A673 (cell line): ENCODE measurements around the gene ZGRF1.

Experiments used
- CTCF ChIP-seq: fragments of 300-800, 200-600 bp; sonication (generic); conservative IDR thresholded peaks from 2 replicates; pipeline ENCODE4 v1.5.1; 2017; ENCODE audit warnings: low read depth, mild to moderate bottlenecking, antibody characterized with exemption, low read length, moderate library complexity, mixed read lengths
- EZH2 ChIP-seq: fragments of 200-600 bp; sonication (generic); IDR thresholded peaks from 2 replicates; pipeline ENCODE4 v1.6.1; 2017; ENCODE audit warnings: borderline replicate concordance, low read depth, mild to moderate bottlenecking, mixed read lengths, antibody characterized with exemption, low read length; ENCODE audit not compliant: poor library complexity, severe bottlenecking

- peak; percentile 95 for TF ChIP-seq CTCF
- no peak for TF ChIP-seq EZH2
Observed at GRCh38 chr4:112636688-112637551, at the start of gene ZGRF1, which contains the start of gene LARP7.
